C4-2B (cell line): ENCODE data around the gene FBXO22.

ENCODE experiments used
- H3K27ac ChIP-seq: fragments of 450-650 bp; 2 replicates; pipeline ENCODE4 v1.5.1; 2017
- CTCF ChIP-seq: fragments of 450-650 bp; conservative IDR thresholded peaks from 2 replicates; pipeline ENCODE4 v1.5.1; 2017; ENCODE audit warnings: mild to moderate bottlenecking
- ZFX ChIP-seq: fragments of 450-650 bp; IDR thresholded peaks from 2 replicates; pipeline ENCODE4 v1.6.1; 2017

FBXO22 gene

GRCh38 chr15:75923756-75924155, 20.1 kb downstream of the FBXO22 start:
- TF ChIP-seq CTCF: no peak
- TF ChIP-seq ZFX: no peak
- no peak overlapping the region for H3K27ac ChIP-seq

GRCh38 chr15:75924576-75924975, 20.9 kb downstream of the FBXO22 start:
- H3K27ac ChIP-seq: no peak overlapping the region
- no peak for TF ChIP-seq CTCF

DNA sequence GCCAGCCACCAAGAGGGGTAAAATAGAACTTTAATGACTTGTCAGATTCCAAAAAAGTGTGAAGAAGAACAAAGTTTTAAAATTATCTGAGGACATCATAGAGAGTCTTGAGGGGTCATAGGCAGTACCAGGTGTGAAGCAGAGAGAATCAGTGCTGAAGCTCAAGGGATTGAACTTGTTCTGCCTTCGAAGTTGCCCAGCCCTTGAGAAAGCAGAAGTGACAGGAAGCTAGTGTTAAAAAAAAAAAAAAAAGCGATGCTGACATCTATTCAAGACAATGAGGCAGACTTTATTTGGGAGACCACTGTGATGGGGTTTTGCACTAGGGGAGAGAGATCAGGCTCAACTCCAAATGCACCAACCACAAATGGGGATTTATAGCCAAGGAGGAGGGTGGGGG, 21.8 kb downstream of the FBXO22 start:
- H3K27ac ChIP-seq: no peak overlapping the region
- TF ChIP-seq CTCF (no peak), ZFX (no peak)

DNA sequence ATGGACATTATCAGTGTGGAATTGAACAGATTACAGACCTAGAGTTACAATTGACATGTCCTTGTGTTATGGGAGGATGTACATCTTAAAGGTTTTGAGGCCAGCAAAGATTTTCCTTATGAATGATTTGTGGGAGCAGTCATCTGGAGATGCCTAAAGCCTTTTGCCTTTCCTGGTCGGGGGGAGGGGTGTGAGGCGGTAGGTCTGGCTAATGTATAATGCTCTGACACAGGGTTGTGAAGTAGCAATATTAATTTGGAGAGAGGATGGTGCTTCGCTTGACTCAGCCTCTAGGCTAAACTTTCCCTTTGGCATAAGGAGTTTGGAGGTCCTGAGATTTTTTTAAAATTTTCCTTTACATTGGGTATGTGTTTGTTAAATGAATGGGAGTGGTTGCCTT, 23.3 kb downstream of the FBXO22 start:
- H3K27ac ChIP-seq: no peak overlapping the region
- TF ChIP-seq ZFX: no peak
- no peak for TF ChIP-seq CTCF

DNA sequence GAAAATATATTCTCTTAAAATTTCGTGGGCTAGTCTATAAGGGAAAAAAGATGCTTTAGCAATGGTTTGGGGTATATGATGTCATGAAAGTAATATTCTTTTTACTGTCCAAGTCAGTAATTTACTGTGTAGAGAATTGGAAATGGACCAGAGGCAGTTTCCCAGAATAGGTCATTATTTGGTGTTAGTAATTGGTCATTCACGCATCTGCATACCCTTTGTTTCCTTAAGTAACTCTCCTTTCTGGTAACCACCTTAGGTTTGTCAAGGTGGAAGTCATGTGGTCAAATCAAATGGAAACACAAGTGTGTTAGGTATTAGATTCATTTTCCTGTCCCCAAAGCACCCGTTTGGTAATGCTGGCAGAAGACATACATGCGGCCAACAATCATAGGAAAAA, 23.9 kb downstream of the FBXO22 start:
- H3K27ac ChIP-seq: no peak overlapping the region
- no peak for TF ChIP-seq ZFX
- TF ChIP-seq CTCF: no peak

DNA sequence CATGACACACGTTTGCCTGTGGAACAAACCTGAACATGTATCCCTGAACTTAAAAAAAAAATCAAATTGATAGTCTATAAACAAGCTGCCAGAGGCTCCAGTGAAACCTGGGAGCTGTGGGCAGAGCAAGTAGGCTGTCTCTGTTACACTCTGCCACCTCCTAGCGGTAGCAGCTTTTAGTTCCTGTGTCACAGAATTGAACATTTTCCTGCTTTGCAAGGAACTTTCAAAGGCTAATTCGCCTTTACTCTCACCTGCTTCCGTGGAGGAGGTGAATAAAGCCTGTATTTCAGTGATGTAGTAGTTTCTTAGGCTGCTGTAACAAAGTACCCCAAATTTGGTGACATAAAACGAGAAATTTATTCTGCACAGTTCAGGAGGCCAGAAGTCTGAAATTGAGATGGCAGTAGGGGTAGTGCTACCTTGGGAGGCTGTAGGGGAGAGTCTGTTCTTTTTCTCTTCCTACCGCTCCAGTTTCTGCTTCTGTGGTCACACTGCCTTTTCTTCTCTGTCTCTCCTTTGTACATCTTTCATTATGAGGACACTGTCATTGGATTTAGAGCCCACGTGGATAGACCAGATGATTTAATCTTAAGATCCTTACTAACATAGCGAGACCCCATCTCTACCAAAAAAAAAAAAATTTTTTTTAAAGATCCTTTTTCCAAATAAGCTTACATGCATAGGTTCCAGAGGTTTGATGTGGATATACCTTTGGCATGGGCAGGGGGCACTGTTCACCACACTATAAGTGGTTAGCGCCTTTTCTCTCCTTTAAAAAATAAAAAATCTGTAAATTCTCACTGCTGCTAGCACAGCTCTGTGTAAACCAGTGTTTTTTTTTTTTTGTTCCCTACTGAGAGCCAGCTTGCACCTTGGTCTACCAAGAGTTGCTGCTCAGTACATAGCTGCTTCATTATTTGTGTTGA, 25.3 kb downstream of the FBXO22 start:
- TF ChIP-seq ZFX (no peak), CTCF (peak; percentile 82)
- H3K27ac ChIP-seq: no peak overlapping the region

DNA sequence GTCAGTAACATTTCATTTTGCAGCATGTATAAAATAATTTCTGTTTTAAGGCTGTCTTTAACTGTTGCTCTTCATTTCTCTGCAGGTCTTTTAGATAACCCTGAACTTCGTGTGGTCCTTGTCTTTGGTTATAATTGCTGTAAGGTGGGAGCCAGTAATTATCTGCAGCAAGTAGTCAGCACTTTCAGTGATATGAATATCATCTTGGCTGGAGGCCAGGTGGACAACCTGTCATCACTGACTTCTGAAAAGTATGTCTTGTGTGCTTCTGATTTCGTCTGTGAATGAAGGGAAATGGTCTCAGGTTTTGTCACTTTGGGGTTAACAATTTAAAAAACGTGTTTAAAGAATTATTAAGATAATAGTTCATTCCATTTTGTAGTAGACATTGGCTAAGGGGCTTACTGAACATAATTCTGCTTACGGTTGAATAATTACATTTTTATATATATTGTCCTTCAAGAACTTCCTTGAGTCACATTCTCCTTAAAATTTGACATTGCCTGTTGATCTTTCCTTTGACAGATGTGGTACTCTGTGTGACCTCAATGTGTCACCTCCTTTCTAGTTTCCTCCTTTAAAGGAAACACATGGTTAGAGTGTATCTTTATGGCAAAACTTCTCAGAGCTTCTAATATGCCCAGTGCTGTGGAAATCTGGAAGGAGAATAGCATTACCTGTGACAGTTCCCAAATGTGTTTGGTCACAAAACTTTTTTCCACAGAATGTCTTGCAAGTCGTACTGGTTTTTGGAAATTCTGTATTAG, 26.3 kb downstream of the FBXO22 start:
- no peak overlapping the region for H3K27ac ChIP-seq
- no peak for TF ChIP-seq ZFX
- no peak for TF ChIP-seq CTCF
